Endothelial cell (in vitro differentiated cells): ENCODE results near the gene IFT43. TPM values are rescaled to one million over a fixed set of nuclear protein-coding genes. Genes with fewer than 3 reads are reported as not detected.

Experiments
- DNase-seq: peaks from one replicate; pipeline ENCODE4 v3.0.0; 2021; ENCODE audit warnings: low spot score
- H3K27ac Mint-ChIP-seq: one replicate; pipeline ENCODE4 v1.8.0; 2021; ENCODE audit warnings: mixed read lengths, inconsistent platforms; ENCODE audit not compliant: unreplicated experiment
- H3K27me3 Mint-ChIP-seq: one replicate; pipeline ENCODE4 v1.8.0; 2021; ENCODE audit warnings: mild to moderate bottlenecking, moderate library complexity, mixed read lengths, inconsistent platforms; ENCODE audit not compliant: unreplicated experiment
- H3K36me3 Mint-ChIP-seq: one replicate; pipeline ENCODE4 v1.8.0; 2021; ENCODE audit warnings: mild to moderate bottlenecking, low read depth, mixed read lengths, inconsistent platforms; ENCODE audit not compliant: unreplicated experiment
- H3K4me1 Mint-ChIP-seq: one replicate; pipeline ENCODE4 v1.8.0; 2021; ENCODE audit warnings: mild to moderate bottlenecking, mixed read lengths, inconsistent platforms; ENCODE audit not compliant: unreplicated experiment
- H3K4me3 Mint-ChIP-seq: one replicate; pipeline ENCODE4 v1.8.0; 2021; ENCODE audit warnings: mild to moderate bottlenecking, mixed read lengths, inconsistent platforms; ENCODE audit not compliant: unreplicated experiment
- H3K9me3 Mint-ChIP-seq: one replicate; pipeline ENCODE4 v1.8.0; 2021; ENCODE audit warnings: mixed read lengths, inconsistent platforms; ENCODE audit not compliant: unreplicated experiment
- CTCF ChIP-seq: fragments of 200-600 bp; sonication (generic); IDR thresholded peaks from one replicate; pipeline ENCODE4 v1.5.0; 2021; ENCODE audit warnings: antibody characterized with exemption; ENCODE audit not compliant: unreplicated experiment
- total RNA-seq: library from RNA; stranded (reverse); fragmentation: NEBNext Ultra II Directional; extraction: Animal tissue kit (Norgen Biotek cat#: 25700); gene quantifications from one replicate; pipeline ENCODE4 v1.2.1, GENCODE V29; 2021; ENCODE audit not compliant: unreplicated experiment

IFT43 gene
- total RNA-seq, 1 donor from 2014 or later, result 22.8 TPM

- H3K27ac Mint-ChIP-seq, result no peak overlapping the region
- no peaks in the 10 kb centered on the region for H3K9me3 Mint-ChIP-seq
- peaks cover 8% of the 10 kb centered on the region for H3K36me3 Mint-ChIP-seq
- H3K4me1 Mint-ChIP-seq, result peaks cover 21% of the 10 kb centered on the region
- no peak for DNase-seq
- TF ChIP-seq CTCF, result no peak
- peaks cover 3% of the 10 kb centered on the region for H3K27me3 Mint-ChIP-seq
- no peak overlapping the region for H3K4me3 Mint-ChIP-seq
Observed at GRCh38 chr14:76085358-76085757, 99.8 kb downstream of the IFT43 start.

- H3K27ac Mint-ChIP-seq, result no peak overlapping the region
- no peak for TF ChIP-seq CTCF
- H3K4me1 Mint-ChIP-seq, result peaks cover 27% of the 10 kb centered on the region
- H3K36me3 Mint-ChIP-seq, result peaks cover 8% of the 10 kb centered on the region
- no peak for DNase-seq
- no peaks in the 10 kb centered on the region for H3K9me3 Mint-ChIP-seq
- no peak overlapping the region for H3K4me3 Mint-ChIP-seq
- peaks cover 2% of the 10 kb centered on the region for H3K27me3 Mint-ChIP-seq
Observed at GRCh38 chr14:76086636-76087035, 101.1 kb downstream of the IFT43 start.

- Mint-ChIP-seq H3K4me1 (peaks cover 27% of the 10 kb centered on the region), H3K9me3 (no peaks in the 10 kb centered on the region), H3K4me3 (no peak overlapping the region), H3K27me3 (no peaks in the 10 kb centered on the region), H3K27ac (no peak overlapping the region), H3K36me3 (peaks cover 4% of the 10 kb centered on the region)
- DNase-seq, result no peak
- no peak for TF ChIP-seq CTCF
Observed at GRCh38 chr14:76088326-76088725, 102.8 kb downstream of the IFT43 start.

GRCh38 chr14:76088771-76089571 is 103.4 kb downstream of the IFT43 start:
- H3K4me1 Mint-ChIP-seq, result peaks cover 27% of the 10 kb centered on the region
- peak overlapping the region; percentile 6 for H3K27ac Mint-ChIP-seq
- no peaks in the 10 kb centered on the region for H3K9me3 Mint-ChIP-seq
- peaks cover 2% of the 10 kb centered on the region for H3K27me3 Mint-ChIP-seq
- DNase-seq, result no peak
- no peak overlapping the region for H3K4me3 Mint-ChIP-seq
- no peak for TF ChIP-seq CTCF
- H3K36me3 Mint-ChIP-seq, result peaks cover 4% of the 10 kb centered on the region

- H3K27me3 Mint-ChIP-seq, result peaks cover 2% of the 10 kb centered on the region
- DNase-seq, result no peak
- no peaks in the 10 kb centered on the region for H3K9me3 Mint-ChIP-seq
- no peak for TF ChIP-seq CTCF
- peaks cover 4% of the 10 kb centered on the region for H3K36me3 Mint-ChIP-seq
- no peak overlapping the region for H3K4me3 Mint-ChIP-seq
- peaks cover 23% of the 10 kb centered on the region for H3K4me1 Mint-ChIP-seq
- no peak overlapping the region for H3K27ac Mint-ChIP-seq
Observed at GRCh38 chr14:76089575-76089974, 104.0 kb downstream of the IFT43 start.
